GM19099 (cell line): ENCODE results near the gene FHOD1.

ENCODE experiments used
- POLR2A ChIP-seq: IDR thresholded peaks from 3 replicates; pipeline ENCODE4 v1.6.1; 2011; ENCODE audit warnings: low read depth; ENCODE audit not compliant: insufficient read length; ENCODE audit errors: extremely low read depth

The FHOD1 gene

GRCh38 chr16:67260426-67261063 lies 13.3 kb upstream of the FHOD1 start:
- no peak for TF ChIP-seq POLR2A

GRCh38 chr16:67259705-67260104 lies 12.4 kb upstream of the FHOD1 start:
- no peak for TF ChIP-seq POLR2A

GRCh38 chr16:67258161-67258835 lies 11.0 kb upstream of the FHOD1 start:
- TF ChIP-seq POLR2A: no peak

GRCh38 chr16:67257486-67258160 lies 10.3 kb upstream of the FHOD1 start:
- no peak for TF ChIP-seq POLR2A

GRCh38 chr16:67256701-67257230 lies 9.5 kb upstream of the FHOD1 start:
- TF ChIP-seq POLR2A: no peak

GRCh38 chr16:67255553-67256221 lies 8.4 kb upstream of the FHOD1 start:
- TF ChIP-seq POLR2A: no peak

GRCh38 chr16:67254801-67255552 lies 7.7 kb upstream of the FHOD1 start:
- no peak for TF ChIP-seq POLR2A

GRCh38 chr16:67252609-67253497 lies 5.6 kb upstream of the FHOD1 start:
- TF ChIP-seq POLR2A: no peak

GRCh38 chr16:67250045-67250327 lies 2.7 kb upstream of the FHOD1 start:
- no peak for TF ChIP-seq POLR2A

- TF ChIP-seq POLR2A: no peak
These were observed 2.1 kb upstream of the FHOD1 start for GRCh38 chr16:67249178-67250044.

GRCh38 chr16:67248401-67249177 lies 1.3 kb upstream of the FHOD1 start, which contains the start of gene SLC9A5:
SLC9A5 (plus strand) TSS chr16:67248979; CDS start chr16:67249015, 36 bp downstream.
- no peak for TF ChIP-seq POLR2A

- TF ChIP-seq POLR2A: no peak
These were observed 756 bp upstream of the FHOD1 start for GRCh38 chr16:67248073-67248400.
